ENCODE measurements around the gene CDK5.
"Not testable (repeated sequence)": the region's sequence is repeated elsewhere in the genome, so short reads cannot be mapped to it uniquely, and the experiment has no call there.

The CDK5 gene

GRCh38 chr7:151026771-151027727, 30.6 kb downstream of the CDK5 start:
- peak overlapping the region; percentile 96 to 97 for H3K4me3 Mint-ChIP-seq
- H3K9me3 Mint-ChIP-seq, H3K27me3 Mint-ChIP-seq, DNase-seq, ATAC-seq: not testable (repeated sequence)
- peak overlapping the region in 1 of 2 donors; percentile 93 for H3K27ac Mint-ChIP-seq
- peaks cover 33% of the 10 kb centered on the region for H3K4me1 Mint-ChIP-seq

- DNase-seq = no peak
- H3K4me3 Mint-ChIP-seq = no peak overlapping the region
- no peaks in the 10 kb centered on the region for H3K9me3 Mint-ChIP-seq
- H3K27ac Mint-ChIP-seq = no peak overlapping the region
- peaks cover 29% of the 10 kb centered on the region for H3K4me1 Mint-ChIP-seq
- no peak for ATAC-seq
- H3K27me3 Mint-ChIP-seq = no peaks in the 10 kb centered on the region
These were observed 31.6 kb downstream of the CDK5 start for GRCh38 chr7:151025924-151026671.

DNA sequence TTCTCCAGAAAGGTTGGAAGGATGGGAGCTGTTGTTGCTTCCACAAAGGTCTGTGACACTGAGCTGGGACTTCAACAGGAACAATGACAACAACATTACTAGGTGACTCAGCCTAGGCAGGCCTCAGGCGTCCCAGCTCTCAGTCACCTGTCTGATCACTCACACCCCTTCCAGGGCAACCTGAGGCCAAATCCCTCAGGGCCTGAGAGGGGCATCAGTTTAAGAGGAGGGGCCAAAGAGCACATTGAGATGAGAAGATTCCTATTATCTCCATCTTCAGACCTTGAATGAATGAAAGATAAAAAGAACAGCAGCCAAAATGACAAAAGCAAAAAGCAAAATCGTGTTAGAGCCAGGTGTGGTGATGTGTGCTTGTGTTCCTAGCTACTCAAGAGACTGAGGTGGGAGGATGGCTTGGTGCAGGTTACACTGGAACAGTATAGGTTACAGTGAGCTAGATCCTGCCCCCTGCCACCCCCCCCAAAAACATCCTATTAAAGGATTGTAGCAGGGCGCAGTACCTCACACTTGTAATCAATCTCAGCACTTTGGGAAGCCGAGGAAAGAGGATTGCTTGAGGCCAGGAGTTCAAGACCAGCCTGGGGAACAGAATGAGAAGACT, 33.2 kb downstream of the CDK5 start, which contains the start of gene ATG9B:
Gene ATG9B, minus strand, starts transcription at position 60 of the 622 bp plus-strand sequence. CDS start 71 bp downstream, outside the sequence.
- DNase-seq (no peak), ATAC-seq (no peak)
- H3K9me3 Mint-ChIP-seq = no peaks in the 10 kb centered on the region
- peaks cover 25% of the 10 kb centered on the region for H3K4me1 Mint-ChIP-seq
- H3K27me3 Mint-ChIP-seq = peaks cover 10% of the 10 kb centered on the region
- no peak within 1 kb of the TSS for H3K27ac Mint-ChIP-seq
- H3K4me3 Mint-ChIP-seq = no peak within 1 kb of the TSS

DNA sequence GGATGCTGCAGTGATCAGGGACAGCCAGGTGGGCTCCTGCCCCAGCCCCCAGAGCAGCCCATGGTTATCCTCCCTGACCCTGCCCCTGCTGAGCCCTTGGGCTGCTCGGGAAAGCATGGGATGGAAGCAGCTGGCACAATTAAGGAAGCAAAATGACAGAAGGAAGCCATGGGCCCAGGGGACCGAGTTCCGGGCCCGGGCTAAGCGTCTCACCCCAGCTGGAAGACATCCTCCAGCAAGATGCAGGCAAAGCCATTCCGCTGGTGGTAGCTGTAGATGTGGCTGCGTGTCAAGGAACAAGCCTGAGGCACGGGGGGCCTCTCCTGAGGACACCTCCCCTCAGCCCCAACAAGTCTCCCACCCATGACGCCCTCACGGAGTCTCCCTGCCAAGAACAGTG, 34.5 kb downstream of the CDK5 start:
- H3K27me3 Mint-ChIP-seq = peaks cover 23% of the 10 kb centered on the region
- H3K27ac Mint-ChIP-seq = no peak overlapping the region
- H3K4me1 Mint-ChIP-seq = peaks cover 27% of the 10 kb centered on the region
- H3K4me3 Mint-ChIP-seq = no peak overlapping the region
- no peaks in the 10 kb centered on the region for H3K9me3 Mint-ChIP-seq
- ATAC-seq (no peak), DNase-seq (no peak)

DNA sequence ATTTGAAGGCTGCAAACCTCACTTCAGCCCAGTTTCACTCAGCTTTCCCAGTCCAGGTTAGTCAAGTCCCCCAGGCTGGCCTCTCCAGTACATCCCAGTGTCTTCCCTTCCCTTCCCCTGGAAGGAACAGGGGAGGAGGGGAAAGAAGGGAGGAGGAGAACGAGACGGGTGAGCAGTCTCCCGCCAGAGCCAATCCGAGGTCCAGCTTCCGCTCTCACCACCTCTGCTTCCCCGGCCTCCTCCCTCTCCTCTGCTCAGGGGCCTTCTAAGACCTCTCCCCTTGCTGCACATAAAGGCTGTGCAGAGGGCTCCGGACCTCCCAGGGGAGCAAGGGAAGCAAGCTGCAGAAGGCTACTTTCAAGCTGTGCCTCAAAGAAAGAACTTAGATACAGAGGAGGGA, 37.5 kb downstream of the CDK5 start:
- DNase-seq (no peak), ATAC-seq (no peak)
- H3K4me1 Mint-ChIP-seq = peaks cover 45% of the 10 kb centered on the region
- peaks cover 25% of the 10 kb centered on the region for H3K27me3 Mint-ChIP-seq
- no peak overlapping the region for H3K27ac Mint-ChIP-seq
- no peaks in the 10 kb centered on the region for H3K9me3 Mint-ChIP-seq
- no peak overlapping the region for H3K4me3 Mint-ChIP-seq

DNA sequence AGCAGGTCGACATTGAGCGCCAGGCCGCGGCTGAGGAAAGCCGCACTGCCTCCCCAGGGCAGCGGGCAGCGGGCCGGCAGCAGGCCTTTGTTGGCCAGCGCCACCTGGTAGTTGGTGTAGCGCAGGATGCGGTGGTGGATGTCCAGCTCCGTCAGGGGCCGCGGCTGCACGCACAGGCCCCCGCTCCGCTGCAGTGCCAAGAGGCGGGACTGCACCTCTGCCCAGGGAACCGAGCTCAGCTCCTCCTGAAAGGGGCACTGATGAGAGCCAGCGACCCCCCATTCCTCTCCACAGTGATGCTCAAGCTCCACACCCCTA, 38.6 kb downstream of the CDK5 start:
- ATAC-seq = no peak
- peaks cover 25% of the 10 kb centered on the region for H3K27me3 Mint-ChIP-seq
- H3K4me3 Mint-ChIP-seq = peak overlapping the region; percentile 73 to 88
- H3K4me1 Mint-ChIP-seq = peaks cover 57% of the 10 kb centered on the region
- H3K27ac Mint-ChIP-seq = no peak overlapping the region
- no peaks in the 10 kb centered on the region for H3K9me3 Mint-ChIP-seq
- no peak for DNase-seq

- DNase-seq (peak; percentile 50 to 51), ATAC-seq (peak; percentile 50)
- peak overlapping the region; percentile 88 to 91 for H3K4me3 Mint-ChIP-seq
- H3K27me3 Mint-ChIP-seq = peaks cover 25% of the 10 kb centered on the region
- H3K9me3 Mint-ChIP-seq = no peaks in the 10 kb centered on the region
- H3K27ac Mint-ChIP-seq = peak overlapping the region in 1 of 2 donors; percentile 93
- peaks cover 62% of the 10 kb centered on the region for H3K4me1 Mint-ChIP-seq
These were observed 39.1 kb downstream of the CDK5 start for GRCh38 chr7:151018421-151019129.

DNA sequence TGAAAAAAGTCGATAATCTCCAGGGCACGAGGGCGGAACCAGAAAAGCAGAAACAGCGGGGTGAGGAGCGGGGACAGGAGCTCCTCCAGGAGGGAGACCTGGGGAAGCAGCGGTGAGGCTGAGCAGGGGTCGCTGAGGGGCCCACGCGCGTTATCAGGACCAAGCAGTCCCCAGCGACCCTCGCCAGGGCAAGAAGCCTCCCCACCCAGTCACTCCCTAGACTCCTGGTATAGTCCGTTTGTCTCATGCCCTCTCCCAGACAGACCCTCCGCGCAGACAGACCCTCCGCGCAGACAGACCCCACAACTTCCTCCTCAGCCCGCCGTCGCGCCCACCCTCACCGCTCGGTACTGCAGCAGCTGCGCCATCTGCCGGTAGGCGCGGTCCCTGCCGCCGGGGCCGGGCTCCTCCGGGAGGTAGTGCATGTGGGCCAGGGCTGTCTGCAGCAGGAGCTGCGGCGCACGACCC, 39.7 kb downstream of the CDK5 start:
- Mint-ChIP-seq H3K27ac (peak overlapping the region; percentile 42 to 93), H3K4me3 (peak overlapping the region; percentile 88 to 91), H3K27me3 (peaks cover 25% of the 10 kb centered on the region), H3K4me1 (peaks cover 68% of the 10 kb centered on the region), H3K9me3 (no peaks in the 10 kb centered on the region)
- ATAC-seq (peak; percentile 78), DNase-seq (peak; percentile 84 to 87)

- peak overlapping the region; percentile 88 to 91 for H3K4me3 Mint-ChIP-seq
- peaks cover 73% of the 10 kb centered on the region for H3K4me1 Mint-ChIP-seq
- no peak overlapping the region for H3K27ac Mint-ChIP-seq
- peaks cover 25% of the 10 kb centered on the region for H3K27me3 Mint-ChIP-seq
- DNase-seq = no peak
- no peak for ATAC-seq
- no peaks in the 10 kb centered on the region for H3K9me3 Mint-ChIP-seq
These were observed 40.2 kb downstream of the CDK5 start for GRCh38 chr7:151017370-151017952.

GRCh38 chr7:151016942-151017341, 40.8 kb downstream of the CDK5 start:
- Mint-ChIP-seq H3K27me3 (peaks cover 25% of the 10 kb centered on the region), H3K27ac (no peak overlapping the region), H3K4me3 (peak overlapping the region; percentile 88 to 91), H3K4me1 (peaks cover 78% of the 10 kb centered on the region), H3K9me3 (no peaks in the 10 kb centered on the region)
- DNase-seq (no peak), ATAC-seq (no peak)

DNA sequence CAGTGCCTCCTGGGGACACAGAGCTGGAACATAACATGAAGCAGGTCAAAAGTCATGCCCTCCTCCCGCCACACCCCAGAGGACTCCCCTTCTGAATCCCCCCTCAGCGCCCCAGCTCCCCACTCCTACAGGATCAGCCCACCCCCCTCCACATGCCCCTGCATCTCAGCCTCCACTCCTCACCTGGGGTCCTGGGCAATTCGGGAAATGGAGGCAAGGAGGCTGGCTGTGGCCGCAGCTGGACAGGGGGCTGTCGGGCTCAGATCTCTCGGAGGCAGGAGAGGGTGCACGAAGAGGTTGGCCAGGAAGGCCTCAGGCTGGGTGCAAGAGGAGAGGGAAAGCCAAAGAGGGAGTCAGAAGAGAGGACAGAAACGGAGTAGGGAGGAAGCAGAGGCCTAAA, 41.2 kb downstream of the CDK5 start:
- H3K4me1 Mint-ChIP-seq = peaks cover 82% of the 10 kb centered on the region
- H3K9me3 Mint-ChIP-seq = no peaks in the 10 kb centered on the region
- peak overlapping the region; percentile 88 to 91 for H3K4me3 Mint-ChIP-seq
- DNase-seq = no peak
- no peak for ATAC-seq
- H3K27ac Mint-ChIP-seq = no peak overlapping the region
- peaks cover 25% of the 10 kb centered on the region for H3K27me3 Mint-ChIP-seq

- H3K27ac Mint-ChIP-seq = no peak overlapping the region
- peak overlapping the region in 1 of 2 donors; percentile 2 for H3K4me3 Mint-ChIP-seq
- H3K9me3 Mint-ChIP-seq = no peaks in the 10 kb centered on the region
- no peak for DNase-seq
- H3K27me3 Mint-ChIP-seq = peaks cover 25% of the 10 kb centered on the region
- ATAC-seq = no peak
- peaks cover 86% of the 10 kb centered on the region for H3K4me1 Mint-ChIP-seq
These were observed 41.7 kb downstream of the CDK5 start for GRCh38 chr7:151015967-151016366.

GRCh38 chr7:151014950-151015349, 42.7 kb downstream of the CDK5 start:
- peaks cover 19% of the 10 kb centered on the region for H3K27me3 Mint-ChIP-seq
- H3K4me3 Mint-ChIP-seq = peak overlapping the region; percentile 97 to 98
- no peak for DNase-seq
- peaks cover 97% of the 10 kb centered on the region for H3K4me1 Mint-ChIP-seq
- H3K27ac Mint-ChIP-seq = no peak overlapping the region
- no peaks in the 10 kb centered on the region for H3K9me3 Mint-ChIP-seq
- no peak for ATAC-seq

DNA sequence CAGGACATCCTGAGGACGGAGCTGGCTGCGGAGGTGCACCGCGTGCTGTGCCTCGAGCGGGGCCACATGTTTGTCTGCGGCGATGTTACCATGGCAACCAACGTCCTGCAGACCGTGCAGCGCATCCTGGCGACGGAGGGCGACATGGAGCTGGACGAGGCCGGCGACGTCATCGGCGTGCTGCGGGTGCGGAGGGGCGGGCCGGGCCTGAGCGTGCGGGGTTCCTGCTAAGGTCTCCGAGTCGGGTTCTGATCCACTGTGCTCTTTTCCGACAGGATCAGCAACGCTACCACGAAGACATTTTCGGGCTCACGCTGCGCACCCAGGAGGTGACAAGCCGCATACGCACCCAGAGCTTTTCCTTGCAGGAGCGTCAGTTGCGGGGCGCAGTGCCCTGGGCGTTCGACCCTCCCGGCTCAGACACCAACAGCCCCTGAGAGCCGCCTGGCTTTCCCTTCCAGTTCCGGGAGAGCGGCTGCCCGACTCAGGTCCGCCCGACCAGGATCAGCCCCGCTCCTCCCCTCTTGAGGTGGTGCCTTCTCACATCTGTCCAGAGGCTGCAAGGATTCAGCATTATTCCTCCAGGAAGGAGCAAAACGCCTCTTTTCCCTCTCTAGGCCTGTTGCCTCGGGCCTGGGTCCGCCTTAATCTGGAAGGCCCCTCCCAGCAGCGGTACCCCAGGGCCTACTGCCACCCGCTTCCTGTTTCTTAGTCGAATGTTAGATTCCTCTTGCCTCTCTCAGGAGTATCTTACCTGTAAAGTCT, 43.8 kb downstream of the CDK5 start:
- DNase-seq (peak; percentile 88 to 94), ATAC-seq (peak; percentile 67)
- peaks cover 99% of the 10 kb centered on the region for H3K4me1 Mint-ChIP-seq

More for the DNA sequence above, 43.8 kb downstream of the CDK5 start:
- Mint-ChIP-seq H3K27me3 (peaks cover 9% of the 10 kb centered on the region), H3K27ac (peak overlapping the region; percentile 98), H3K9me3 (no peaks in the 10 kb centered on the region), H3K4me3 (peak overlapping the region; percentile 97 to 98)
